GM18858 (cell line): Measurements from ENCODE around the gene TMEM218.

ENCODE experiments used
- ATAC-seq: cut with Tn5 transposase; IDR thresholded peaks from one replicate; pipeline ENCODE4 v1.9.1; 2021; ENCODE audit not compliant: unreplicated experiment

Gene TMEM218

DNA sequence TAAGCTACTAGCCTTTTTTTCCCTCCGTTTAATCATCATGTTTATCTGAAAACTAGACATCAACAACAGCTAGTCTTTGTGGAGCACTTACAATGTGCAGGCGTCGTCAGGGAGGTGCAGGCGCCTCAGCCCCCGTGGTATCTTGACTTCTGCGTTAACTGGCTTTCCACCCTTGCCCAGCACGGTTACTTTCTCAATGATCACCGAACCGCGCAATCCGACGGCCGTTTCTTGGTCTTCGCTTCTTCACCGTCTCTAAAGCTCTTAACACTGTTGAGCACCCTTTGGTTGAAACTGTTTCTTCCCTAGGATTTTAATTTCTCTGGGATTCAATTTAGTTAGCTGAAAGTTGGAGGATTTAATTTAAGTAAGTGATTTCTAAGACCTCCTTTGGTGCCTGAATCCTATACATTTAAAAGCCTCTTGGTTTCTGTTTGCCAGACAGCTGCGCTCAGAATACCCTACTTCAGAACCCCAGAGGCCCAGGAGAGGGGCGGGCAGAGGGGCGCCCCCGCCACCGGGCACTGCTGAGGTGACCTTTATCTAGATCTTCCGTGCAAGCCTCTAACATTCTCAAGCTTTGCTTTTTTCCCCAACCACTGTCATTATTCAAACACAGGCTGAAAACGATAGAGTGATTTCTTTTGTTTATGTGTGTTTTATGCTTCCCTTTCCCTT is 18.0 kb upstream of the TMEM218 start:
- no peak for ATAC-seq

DNA sequence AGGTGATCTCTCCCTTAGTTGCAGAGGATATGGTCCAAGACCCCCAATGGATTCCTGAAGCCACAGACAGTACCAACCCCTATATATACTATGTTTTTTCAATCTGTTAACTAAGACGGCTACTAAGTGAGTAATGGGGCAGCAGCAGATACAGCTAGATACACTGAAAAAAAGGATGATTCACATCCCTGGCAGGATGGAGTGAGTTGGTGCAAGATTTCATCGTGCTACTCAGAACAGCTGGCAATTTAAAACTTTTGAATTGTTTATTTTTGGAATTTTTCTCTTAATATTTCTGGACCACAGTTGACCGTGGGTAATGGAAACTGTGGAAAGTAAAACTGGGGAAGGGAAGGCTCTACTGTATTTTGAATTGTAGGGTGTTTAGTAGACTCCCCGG is 17.0 kb upstream of the TMEM218 start:
- no peak for ATAC-seq

DNA sequence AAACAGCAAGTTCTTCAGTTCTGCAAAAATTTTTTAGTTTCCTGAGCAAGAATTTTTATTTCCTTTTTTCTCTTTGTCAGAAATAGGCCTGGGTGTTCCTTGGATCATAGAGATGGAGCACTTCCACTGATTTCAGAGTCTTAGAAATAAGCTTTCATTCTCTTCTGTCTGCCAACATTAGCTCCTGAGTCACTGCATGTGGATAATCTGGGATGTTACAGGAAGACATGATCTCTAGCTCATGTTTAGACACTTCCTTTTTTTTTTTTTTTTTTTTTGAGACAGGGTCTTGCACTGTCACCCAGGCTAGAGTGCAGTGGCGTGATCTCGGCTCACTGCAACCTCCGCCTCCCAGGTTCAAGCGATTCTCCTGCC is 13.2 kb upstream of the TMEM218 start:
- no peak for ATAC-seq

DNA sequence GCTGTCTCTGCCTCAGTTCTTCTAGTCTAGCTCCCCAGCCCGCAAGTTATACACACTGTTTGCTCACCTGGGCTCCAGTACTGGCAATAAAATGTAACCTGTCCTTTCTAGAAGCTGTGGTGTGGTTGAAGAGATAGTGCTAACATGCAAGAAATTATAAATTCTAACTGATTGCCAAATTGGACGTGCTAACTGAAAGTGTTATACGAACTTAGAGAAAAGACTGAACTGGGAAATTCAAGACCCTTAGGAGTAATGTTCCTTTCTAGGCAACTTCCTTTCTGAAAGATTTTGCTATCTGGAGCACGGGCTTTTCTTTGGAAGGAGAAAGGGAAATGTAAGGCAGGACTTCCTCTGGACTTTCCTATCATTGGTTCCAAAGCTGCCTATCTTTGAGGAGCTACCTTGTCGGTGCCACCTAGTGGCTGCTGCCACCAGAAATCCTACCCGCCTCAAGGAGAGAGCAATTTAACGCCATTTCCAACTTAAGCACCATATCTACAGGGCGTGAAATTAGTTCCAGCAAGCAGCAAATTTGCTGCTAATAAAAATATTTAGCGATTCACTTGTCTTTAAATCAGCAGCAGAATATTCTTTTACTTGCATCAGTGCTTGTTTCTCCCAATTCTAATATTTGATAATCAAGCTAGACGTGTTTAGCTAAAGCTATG is 12.7 kb upstream of the TMEM218 start:
- peak; percentile 60 for ATAC-seq

DNA sequence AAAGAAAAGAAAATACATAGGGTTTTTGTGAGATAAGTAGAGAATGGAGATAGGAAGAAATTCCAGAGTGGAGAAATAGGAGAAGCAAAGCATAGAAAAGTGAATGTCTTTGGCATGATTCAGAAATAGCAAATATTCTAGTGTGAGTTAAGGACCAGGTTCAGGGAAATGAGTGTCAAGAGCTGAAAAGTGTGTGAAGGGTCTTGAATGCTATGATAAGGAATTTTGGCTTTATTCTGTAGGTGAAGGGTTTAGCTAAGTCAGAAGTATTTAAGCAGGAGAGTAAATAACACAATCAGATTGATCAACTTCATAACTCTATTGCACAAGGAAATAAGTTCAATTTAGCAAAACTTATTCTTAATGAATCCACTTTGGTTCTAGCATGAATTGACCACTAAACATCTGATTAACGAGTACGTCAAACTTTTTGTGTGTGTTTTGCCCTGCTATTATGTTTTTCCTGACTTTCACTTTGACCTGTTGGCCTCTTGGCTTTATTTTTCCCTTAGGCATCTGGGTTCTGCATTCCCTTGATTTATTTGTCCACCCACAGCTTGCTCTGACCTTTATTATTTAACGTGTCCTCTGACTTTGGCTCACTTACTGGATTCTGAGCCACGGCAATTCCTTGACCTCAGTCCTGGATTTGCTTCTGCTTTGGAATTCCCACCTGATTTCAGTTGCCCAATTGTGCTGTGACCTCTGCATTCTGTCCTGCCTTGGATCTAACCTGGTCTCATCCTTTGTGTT is 11.9 kb upstream of the TMEM218 start:
- no peak for ATAC-seq

DNA sequence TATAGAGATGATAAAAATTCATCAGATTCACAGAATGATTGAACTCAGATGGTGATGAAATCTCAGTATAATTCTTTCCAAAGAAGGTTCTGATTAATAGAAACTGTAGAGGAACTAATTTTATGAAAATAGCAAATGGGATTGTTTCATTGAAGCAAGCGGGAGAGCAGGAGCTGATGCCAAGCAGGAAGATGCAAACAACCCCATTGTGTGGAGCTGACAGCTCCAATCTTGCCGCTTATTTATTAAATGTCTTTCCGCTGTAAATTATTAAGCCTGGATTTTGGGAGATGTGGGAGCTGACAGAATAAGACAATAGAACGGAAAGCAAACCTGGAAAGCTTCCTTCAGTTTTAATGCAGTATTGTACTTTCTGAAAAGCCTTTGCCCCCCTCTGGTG is 6.0 kb upstream of the TMEM218 start:
- ATAC-seq = no peak

DNA sequence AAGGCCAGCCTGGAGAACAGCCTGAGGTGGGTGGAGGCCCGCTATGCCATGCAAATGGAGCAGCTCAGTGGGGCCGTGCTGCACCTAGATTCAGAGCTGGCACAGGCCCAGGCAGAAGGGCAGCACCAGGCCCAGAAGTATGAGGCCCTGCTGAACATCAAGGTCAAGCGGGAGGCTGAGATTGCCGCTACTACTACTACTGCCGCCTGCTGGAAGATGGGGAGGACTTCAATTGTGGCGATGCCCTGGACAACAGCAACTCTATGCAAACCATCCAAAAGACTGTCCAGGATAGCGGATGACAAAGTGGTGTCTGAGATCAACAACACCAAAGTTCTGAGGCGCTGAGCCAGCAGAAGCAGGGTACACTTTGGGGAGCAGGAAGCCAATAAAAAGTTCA is 3.1 kb upstream of the TMEM218 start:
- ATAC-seq = no peak

DNA sequence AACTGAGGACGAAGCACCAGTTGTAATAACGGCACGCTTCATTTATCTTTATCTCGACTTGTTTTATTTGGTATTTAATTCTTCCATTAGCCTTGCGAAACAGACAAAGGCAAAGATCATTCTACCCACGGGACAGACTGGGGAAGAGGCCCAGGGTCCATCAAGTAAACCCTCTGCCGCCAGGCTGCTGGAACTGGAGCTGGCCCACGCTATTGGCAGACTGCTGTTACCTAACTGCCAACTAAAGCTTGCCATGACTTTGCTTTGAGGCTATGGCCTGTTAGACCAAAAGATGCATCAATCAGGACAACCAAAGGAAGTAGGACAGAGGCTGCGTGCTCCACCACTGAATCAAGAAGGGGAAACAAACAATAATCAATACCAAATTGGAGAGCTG is 780 bp upstream of the TMEM218 start:
- ATAC-seq = no peak

DNA sequence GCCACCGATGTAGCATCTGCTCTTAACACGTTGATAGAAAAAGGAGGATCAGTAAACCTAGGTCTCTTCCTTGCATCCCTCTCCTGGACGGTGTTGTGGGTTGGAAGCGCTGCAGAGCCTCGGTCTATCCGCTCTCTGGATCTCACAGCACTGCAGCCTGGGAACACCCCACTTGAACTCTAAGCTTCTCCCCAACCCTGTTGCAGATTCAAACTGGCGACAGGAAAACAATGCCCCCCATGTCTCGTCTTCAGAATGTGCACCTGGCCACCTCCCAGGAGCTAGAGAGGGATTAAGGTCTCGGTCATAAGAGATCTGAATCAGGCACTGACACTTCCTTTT is 454 bp downstream of the TMEM218 start:
- no peak for ATAC-seq

DNA sequence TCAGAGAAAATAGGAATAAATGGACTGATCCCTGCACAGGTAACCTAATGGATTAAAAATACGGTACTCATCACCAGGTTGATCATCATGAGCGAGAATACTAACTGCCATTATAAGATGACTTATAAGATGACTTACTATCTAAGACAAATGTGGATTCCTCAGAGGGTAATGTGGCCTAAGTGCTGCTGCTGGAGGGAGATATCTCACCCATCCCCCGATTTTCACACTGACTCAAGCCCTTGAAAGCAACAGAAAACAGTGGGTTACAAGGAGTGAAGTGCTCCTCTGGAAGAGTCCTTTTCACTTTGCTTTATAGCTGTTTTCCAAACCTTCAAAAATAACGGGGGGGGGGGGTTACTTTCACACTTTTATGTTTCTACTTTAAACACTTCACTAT is 920 bp downstream of the TMEM218 start:
- no peak for ATAC-seq

DNA sequence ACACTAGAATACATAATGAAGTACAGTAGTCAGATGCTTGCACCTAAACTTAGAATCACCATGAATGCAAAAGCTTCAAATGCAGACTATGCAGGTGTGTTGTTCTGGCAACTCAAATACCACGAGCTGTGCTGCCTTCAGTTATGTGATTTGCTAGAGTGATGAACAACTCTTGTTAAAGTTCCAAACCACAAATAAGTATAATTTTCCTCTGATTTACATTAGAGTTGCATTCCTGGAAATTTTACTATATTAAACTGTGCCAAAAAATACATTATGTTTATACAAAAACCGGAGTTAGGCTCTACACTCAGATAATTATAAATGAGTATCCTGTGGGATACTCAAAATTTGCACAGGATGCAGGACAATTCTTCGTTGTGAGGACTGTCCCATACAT is 3.0 kb downstream of the TMEM218 start:
- no peak for ATAC-seq

DNA sequence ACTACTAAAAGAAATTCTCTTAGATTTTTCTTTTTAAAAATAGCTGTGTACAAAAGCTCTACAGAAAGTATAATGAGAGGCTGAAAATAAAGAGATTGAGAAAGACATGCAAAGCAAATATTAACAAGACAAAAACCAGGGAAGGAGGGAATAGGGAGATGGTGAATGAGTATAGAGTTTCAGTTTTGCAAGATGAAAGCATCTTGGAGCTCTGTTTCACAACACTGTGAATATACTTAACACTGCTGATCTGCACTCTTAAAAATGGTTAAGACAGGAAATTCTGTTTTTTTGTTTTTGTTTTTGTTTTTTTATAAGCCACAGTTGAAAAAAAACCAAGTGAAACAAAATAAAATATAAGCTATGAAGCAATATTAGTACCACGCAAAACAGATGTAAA is 5.5 kb downstream of the TMEM218 start:
- no peak for ATAC-seq

DNA sequence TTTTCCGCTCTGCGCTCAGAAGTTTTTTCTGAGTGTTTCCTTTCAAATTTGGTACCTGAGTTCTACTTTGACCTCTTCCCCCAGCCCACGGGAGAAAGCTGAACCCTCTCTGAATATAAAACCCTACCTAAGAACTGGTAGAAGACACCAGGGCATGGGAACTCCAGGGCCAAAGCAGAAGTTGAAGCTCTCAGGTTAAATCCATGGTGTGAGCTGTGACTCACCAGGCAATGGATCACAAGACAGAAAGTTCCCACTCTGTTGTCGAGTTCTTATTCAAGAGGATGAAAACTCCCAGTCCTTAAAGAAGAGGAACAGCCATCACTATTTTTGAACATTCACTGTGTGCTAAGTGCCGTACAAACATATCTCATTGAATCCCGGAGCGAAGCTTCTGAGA is 8.9 kb downstream of the TMEM218 start:
- ATAC-seq = no peak

DNA sequence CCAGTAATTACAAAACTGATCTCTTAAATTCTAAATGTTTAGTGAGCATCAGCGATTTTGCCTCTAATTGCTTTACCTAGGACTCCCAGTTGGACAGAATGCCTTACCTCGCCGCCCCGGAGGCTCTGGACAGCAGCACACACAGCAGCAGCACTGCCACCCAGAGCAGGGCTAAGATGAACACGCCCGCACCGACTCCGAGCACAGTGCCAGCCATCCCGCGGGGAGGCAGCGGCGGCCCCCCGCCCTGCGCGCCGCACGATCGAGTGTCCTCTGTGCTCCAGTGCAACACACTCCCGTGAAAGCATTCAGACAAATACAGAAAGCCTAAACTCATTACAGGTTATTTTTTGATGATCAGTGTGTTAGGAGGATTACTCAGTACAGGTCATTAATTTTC is 9.4 kb downstream of the TMEM218 start:
- no peak for ATAC-seq

DNA sequence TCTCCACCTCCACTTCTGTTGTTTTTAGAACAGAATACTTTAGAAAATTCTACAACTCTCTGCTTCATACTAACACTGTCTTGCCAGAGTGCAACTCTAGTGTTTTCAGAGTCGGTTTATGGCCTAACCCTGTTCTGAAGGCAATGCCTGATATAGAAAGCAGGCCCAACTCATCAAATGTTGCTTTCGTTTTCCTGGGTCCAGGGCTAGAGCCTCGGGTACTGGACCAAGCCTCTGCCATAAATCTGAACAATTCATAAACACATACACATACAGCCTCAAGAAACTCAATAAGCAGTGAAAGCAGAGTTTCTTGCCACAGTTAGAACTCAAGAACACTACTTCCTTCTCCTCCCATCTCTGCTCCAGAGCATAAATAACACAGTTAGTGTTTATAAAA is 9.8 kb downstream of the TMEM218 start:
- no peak for ATAC-seq

DNA sequence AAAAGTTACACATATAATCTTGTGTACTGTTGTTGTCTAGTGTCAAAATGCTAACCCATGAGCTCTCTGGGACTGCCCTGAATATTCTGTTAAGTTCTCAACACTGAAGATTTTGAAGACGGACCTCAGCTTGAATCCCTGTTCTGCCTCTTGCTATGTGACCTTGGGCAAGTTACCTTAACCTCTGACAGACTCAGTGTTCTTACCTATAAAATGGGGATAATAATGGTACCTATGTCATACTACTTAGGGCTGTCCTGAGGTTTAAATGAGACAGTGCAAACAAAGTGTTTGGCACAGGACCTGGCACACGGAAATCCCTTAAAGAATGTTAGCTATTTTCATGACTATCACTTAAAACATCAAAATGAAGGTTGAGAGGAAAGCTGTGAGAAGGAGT is 11.3 kb downstream of the TMEM218 start:
- no peak for ATAC-seq

DNA sequence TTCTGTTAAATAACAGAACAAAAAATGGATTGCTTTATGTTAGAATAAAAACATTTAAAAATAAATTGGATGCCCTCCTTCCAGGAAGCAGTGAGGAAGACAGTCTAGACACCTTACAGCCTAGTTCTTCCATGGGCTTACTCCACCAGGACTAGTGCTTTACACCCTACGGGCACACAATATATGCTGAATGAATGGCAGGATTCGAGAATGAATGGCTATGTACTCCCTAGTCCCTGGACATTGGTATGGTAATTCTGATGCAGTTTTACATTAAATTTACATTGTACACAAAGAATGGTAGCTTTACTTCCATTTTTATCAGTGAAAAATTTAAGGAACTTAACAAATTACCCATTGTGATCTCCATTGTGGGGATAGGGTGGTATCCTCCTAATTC is 16.7 kb downstream of the TMEM218 start:
- no peak for ATAC-seq

DNA sequence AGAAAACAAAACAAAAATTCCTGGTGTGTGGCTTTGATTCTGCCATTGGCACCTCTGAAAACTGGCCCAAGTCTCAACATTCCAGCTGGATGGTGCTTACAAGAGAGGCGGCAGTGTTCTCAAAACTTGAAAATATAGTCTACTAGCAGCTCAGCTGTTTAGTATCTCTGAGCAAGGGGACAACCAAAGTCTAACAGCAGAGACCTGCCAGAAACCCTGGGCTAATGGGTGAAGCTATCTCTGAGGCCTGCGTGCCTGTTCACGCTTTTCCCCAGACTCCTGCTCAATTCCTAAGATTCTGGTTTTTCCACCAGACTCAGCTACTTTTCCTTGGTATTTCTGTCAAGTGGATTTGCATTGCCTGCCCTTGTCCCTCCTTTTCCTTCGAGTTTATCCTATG is 17.9 kb downstream of the TMEM218 start:
- no peak for ATAC-seq

DNA sequence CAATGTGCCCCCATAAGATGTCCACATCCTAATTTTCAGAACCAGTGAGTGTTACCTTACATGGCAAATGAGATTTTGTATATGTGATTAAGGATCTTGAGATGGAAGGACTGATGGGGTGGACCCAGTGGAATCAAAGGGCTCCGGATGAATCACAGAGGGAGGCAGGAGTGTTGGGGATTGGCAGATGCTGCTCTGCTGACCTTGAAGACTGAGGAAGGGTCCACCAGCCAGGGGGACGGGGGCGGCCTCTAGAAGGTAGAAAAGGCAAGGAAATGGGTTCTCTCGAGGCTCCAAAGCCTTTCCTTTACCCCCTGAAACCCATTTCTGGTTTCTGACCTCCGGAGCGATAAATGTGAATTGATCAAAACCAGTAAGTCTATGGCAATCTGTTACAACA is 18.8 kb downstream of the TMEM218 start:
- no peak for ATAC-seq

DNA sequence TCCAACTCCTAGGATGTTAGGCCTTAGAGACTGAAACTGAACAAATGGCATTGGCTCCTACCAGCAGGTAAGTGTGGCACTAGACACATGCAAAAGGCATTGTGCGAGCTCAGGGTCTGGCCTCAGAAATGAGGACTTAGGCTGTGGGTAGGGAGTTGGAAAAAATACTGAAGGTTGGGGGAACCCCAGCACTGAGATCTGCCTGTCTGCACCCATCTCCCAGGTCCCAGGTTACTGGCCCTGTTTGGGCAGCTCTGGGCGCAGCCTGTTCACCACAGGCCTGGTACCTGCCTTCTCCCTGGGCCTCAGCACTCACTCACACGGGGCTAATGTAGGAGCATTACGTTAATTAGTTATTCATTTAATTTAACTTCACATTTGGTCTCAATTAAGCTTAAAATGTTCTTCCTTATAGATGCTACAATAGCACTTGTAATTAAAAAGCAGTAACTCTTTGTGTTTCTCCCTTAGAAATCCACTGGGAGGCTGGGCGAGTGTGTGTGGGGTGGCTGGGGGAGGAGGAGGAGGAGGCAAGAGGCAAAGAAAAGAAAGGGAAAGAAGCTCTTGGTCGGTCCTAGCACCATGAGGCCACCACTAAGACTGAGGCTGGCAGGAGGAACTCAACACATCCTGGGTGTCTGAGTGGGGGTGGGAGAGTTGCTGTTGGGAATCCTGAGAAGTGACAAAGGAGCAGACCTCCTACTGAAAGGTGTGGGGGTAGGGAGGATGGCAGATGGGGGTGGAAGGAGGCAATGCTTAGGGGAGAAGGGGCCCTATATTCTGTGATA is 19.4 kb downstream of the TMEM218 start:
- no peak for ATAC-seq

DNA sequence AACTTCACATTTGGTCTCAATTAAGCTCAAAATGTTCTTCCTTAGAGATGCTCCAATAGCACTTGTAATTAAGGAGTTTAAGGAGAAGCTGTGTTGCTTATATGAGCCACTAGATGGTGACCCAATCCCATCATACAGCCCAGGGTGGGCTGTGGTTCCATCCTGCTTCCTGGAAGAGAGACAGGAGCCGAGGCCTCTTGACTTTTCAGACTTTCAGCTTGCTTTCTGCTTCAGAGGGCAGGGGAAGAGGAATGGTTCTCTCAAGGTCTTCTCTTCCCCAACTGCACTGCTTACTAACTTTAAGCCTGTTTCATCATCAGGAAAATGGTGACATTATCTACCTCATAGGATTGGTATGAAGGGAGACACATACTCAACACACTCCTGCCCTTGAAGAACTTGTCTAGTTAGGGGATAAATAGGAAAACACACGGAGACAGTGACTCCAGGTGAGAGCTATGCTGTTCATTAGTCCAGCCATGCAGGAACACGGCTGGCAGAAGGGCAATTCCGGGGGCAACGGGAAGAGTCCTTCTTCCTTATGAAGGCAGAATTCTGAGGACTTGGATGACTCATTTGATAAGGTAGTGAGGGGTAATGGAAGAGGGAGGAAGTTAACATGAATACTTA is 20.1 kb downstream of the TMEM218 start:
- no peak for ATAC-seq
